ENCODE results near the gene ATP6V0E2.

GRCh38 chr7:149846021-149846420 is 27.7 kb upstream of the ATP6V0E2 start:
- TF ChIP-seq CTCF (IDR thresholded peaks at IDR 0.05) = no peak
- no peak for TF ChIP-seq POLR2A (IDR thresholded peaks at IDR 0.05)

All from body of pancreas (tissue), 4 donors.